Uterus (tissue), 2 donors: ENCODE measurements around the gene DAG1.

Source experiments
- CTCF ChIP-seq, 4 experiments: fragments of 200-600 bp in 2 of 4; fragments of 450-650 bp in 2 of 4; sonication (generic) in 2 of 4; IDR thresholded peaks; one replicate each; pipeline ENCODE4 v1.5.1; 2016 to 2019; ENCODE audit warnings: antibody characterized with exemption in 4 of 4, mild to moderate bottlenecking in 2 of 4, moderate library complexity in 1 of 4
- POLR2A ChIP-seq, 2 donors: fragments of 450-650 bp; IDR thresholded peaks; one replicate each; pipeline ENCODE4 v1.6.1; 2016; ENCODE audit warnings: antibody characterized with exemption in 2 of 2, mild to moderate bottlenecking in 1 of 2, moderate library complexity in 1 of 2

GRCh38 chr3:49465270-49466034 lies 4.6 kb upstream of the DAG1 start:
- TF ChIP-seq POLR2A (IDR thresholded peaks at IDR 0.05) (no peak), CTCF (IDR thresholded peaks at IDR 0.05) (no peak)
